Measurements from ENCODE around the gene CAMK2B. TPM values are rescaled to one million over a fixed set of nuclear protein-coding genes. Genes with fewer than 3 reads are reported as not detected.

Gene CAMK2B
- polyA plus RNA-seq, 3 donors = 1.6 to 2.7 (median 1.7) TPM

DNA sequence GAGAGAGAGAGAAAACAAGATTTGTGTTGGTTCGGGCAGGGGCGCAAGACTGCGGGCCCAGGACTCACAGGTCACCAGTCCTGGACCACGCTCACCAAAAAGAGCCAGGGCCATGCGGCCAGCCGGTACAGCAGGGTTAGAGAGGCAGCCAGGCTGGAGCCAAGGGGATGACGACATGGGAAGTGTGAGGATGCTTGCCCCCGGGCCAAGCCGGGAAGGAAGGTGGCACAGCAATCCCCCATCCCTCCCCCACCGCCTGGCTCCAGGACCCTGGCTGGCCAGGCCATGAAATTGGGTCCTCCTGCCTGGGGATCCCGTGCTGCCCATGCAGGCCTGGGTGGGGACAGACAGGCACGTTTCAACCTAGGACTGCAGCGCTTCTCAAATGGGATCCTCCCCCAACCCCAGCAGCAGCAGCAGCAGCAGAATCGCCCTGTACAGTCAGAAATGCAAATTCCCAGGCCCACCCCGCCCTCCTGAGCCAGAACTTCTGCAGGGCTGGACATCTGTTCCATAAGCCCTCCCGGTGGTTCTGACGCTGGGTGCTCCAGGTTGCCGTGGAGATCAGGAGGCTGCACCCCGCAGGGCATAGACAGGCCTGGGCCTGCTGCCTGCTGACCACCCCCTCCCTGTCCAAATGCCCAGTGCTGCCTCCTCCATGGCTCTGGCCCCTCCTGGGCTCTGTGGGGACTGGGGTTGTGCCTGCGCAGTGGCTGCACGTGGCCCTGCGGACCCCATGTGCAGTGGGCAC, 89.6 kb downstream of the CAMK2B start:
- no peak for DNase-seq (ENCODE audit: low read depth in 3 of 3, low spot score in 2 of 3)

DNA sequence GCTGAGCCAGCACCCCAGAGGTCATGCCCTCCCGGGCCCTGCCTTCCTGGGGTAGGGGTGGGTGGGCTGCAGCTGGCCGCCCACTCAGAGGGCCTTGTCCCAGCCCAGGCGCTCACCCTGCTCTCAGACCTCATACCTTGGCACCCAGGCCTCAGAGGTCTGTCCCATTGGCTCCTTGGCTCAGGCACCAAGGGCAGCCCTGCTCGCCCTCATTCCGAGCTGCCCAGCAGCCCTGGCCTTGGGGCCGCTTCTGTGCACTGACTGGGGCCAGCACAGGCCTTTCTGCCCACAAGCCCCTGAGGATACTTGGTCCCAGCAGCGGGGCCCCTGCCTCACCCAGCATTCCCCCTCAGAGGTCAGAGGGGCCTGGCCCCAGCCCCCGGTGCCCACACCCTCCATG, 90.3 kb downstream of the CAMK2B start:
- no peak for DNase-seq (ENCODE audit: low read depth in 3 of 3, low spot score in 2 of 3)

DNA sequence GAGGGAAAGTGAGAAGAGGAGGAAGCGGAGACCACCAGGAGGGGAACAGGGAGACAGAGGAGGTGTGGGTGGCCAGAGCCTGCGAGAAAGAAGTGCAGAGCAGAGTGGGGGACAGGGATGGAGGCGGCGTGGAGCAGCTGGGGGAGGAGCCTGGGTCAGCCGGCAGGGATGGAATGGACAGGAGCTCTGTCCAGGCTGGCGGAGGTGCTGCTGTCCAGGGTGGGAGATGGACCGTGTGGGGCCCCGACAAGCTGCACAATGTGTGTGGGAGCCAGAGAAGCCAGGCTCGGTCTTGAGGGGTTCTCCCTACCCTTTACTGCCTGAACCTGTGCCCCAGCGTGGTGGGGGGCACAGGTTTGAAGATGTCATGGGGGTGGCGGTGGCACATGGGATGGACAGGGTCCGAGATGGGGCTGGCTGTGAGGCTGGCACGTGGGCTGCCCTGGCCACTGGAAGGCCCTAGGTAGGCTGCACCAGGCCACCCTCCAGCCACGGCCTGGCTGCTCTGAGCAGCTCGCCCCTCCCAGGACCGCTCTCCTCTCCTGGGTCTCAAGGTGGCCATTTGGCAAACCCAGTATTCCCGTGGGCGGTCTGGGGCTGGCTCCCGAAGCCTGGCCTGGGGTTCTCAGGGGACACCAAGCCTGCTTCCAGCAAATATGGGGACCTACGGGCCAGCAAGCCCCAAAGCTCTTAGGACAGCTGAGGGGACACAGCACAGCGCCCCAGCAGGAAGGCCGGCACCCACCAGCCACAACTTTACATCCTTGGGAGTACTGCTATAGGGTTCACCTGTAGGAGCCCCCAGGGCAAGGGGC, 92.3 kb downstream of the CAMK2B start:
- DNase-seq (ENCODE audit: low read depth in 3 of 3, low spot score in 2 of 3) = no peak

DNA sequence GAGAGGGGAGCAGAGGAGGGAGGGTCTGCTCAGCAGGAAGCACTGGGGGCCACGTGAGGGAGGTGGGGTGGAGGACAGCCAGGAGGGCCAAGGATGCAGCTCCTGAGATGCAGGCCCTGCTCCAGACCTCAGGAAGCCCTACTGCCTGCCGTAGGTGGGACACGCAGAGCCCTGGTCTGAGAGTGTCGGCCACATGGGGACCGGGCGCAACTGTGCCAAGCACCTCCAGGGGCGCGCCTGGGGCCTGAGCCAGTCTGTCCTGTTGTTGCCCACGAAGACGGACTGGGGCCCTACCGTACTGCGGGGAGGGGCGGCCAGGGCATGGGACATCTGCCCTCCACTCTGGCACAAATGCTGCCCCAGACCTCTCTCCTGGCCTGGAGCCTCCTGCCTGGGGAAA, 93.0 kb downstream of the CAMK2B start:
- no peak for DNase-seq (ENCODE audit: low read depth in 3 of 3, low spot score in 2 of 3)

DNA sequence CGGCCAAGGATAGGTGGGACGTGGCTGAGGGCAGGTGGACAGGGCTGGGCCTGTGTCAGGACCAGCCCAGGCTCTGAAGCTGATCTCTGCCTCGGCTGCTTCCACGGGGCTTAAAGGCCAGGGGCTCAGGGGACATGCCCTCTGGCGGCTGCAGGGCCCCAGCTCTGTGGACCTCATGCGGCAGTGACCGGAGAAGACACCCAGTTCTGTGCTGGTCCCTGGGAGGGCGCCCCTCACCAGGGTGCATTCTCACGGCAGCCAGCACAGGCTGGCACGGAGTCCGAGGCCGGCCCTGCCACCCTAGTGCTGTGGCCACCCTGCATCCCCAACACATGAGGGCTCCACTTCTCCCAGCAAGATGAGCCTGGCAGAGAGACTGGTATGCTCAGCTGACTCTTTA, 94.3 kb downstream of the CAMK2B start:
- DNase-seq (ENCODE audit: low read depth in 3 of 3, low spot score in 2 of 3) = no peak

DNA sequence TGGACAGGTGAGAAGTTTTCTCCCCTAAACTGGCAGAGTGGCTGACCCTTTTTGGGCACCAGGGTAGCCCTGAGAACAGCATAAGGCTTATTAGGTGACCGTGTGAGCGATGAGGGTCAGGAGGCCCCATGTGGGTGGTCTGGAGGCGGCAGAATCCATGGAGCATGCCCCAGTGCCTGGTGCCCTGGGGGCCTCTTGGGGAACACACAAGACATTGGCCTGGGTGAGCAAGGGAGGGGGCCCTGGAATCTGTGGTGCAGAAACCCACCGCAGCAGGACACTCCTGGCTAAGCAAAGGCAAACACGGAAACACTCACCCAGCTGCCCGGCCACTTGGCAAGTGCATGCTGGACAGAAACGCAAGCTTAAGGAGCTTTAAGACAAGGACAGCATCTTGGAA, 95.1 kb downstream of the CAMK2B start:
- no peak for DNase-seq (ENCODE audit: low read depth in 3 of 3, low spot score in 2 of 3)

DNA sequence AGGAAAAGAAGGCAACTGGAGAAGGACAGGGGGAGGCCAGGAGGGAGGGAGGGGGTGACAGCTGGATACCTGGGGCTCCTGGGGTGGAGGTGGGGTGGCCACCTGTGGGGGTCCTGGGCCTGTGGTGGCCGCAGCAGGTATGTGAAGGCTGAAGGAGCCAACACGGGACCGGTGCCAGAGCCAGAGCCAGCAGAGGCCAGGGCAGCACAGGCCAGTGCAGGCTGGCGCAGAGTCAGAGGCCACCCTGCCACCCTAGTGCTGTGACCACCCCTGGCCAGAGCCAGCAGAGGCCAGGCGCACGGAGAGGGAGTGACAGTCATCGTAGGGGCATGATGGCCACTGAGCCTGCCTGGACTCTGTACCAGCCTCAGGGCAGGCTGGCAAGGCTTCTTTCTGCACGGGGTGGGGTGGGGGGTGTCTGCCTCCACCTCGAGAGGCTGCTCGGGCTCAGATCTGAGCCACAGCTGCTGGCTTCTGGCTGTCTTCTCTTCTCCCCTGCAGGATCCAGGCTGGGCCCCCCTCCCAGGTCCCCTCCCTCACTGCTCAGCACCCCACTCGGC, 95.8 kb downstream of the CAMK2B start:
- DNase-seq (ENCODE audit: low read depth in 3 of 3, low spot score in 2 of 3) = no peak

DNA sequence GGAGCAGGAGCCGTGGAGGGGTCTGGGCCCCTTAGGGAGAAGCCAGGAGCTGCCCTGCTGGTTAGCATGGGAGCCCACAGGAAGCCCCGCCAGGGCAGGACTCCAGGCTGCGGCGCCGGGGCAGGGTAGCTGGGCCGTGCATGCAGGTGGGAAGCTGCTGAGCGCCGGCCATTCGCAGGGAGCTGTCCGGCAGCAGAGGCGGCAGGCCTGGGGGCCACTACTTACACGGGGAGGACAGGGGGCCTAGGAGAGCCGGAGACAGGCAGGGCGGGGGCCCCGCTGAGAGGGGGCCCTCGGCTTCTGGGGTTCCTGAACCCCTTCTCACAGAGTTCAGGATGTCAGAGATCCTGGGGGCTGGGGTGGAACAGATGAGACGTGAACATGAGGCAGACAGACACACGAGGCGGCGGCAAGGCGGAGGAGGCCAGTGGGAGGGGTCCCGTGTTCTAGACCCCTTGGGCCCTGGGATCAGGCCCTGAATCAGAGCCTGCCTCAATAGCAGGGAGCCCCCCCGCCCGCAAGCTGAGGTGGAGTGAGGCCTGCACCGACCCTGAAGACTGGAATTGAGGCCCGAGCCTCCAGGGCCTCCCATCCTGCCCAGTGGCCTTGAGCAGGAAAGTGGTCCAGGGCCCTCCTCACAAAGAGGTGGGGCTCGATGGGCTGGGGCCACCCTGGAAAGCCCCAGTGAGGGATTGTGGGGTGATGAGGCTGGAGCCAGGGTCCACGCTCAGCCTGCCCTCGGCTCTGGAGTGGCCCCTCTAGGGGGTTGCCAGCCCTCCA, 96.6 kb downstream of the CAMK2B start:
- DNase-seq (ENCODE audit: low read depth in 3 of 3, low spot score in 2 of 3) = no peak

DNA sequence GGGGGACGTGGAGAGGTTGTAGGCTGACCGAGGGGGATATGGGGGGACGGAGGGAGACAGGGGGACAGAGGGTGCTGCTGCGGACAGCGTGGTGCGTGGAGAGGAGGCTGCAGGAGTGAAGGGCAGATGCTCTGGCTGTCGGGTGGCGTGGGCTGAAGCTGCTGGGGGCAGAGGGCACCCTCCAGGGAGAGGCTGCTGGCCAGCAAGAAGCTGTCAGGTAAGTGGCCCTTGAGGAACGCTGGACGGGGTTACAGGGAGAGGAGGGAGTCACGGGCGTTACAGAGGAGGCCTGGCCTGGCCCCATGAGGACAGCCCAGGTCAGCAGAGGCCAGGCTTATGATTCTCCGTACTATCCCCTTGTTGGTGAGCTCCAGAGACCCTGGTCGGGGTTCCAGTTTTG, 97.5 kb downstream of the CAMK2B start:
- DNase-seq (ENCODE audit: low read depth in 3 of 3, low spot score in 2 of 3) = no peak

DNA sequence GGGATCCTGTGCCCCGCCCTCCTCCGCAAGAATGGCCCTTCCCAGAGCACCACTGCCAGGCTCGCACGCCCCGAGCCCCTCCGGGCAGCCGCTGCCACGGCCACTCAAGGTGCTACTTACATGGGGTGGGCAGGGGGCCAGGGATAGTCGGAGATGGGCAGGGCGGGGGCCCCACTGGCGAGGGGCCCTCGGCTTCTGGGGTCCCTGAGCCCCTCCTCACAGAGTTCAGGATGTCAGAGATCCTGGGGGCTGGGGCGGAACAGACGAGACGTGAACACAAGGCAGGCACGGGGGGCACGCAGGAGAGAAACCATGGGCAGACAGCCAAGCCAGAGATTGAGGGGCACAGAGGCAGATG, 99.0 kb downstream of the CAMK2B start:
- DNase-seq (ENCODE audit: low read depth in 3 of 3, low spot score in 2 of 3) = no peak

DNA sequence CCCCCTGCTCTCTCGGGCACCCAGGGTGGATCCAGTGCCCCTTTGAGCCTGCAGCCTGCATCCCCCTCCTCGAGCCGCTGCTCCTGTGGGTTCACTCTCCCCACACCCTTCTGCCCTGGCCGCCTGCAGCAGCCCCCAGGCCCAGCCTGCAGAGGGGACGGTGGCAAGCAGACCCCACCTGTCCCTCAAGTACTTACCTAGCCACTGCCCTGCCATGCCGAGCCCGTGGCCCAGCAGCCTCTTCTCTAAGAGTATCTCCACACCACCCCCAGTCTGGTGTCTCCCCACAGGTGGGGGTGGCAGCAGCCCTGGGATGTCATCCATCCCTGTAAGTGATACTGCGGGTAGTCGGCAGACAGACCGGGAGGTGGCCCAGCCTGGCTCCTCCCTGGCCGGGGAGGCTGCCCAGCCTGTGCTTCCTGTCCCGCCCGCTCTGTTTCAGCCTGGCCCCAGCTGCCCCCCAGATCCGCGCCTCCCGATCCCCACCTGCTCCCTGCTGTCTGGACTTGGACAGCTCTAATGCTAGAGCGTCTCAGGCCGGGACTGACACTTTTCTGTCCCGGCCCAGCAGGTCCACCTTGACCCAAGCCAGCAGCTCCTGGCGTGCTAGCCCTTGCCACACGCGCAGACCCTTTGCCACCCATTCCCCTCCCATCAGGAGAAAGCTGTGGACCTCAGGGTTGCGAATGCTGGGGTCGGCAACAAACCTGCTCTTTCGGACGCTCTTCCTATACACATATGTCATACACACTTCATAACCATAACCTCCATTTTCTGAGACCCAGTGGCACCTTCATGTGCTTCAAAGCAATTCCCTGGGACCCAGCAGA, 99.6 kb downstream of the CAMK2B start:
- DNase-seq (ENCODE audit: low read depth in 3 of 3, low spot score in 2 of 3) = no peak

DNA sequence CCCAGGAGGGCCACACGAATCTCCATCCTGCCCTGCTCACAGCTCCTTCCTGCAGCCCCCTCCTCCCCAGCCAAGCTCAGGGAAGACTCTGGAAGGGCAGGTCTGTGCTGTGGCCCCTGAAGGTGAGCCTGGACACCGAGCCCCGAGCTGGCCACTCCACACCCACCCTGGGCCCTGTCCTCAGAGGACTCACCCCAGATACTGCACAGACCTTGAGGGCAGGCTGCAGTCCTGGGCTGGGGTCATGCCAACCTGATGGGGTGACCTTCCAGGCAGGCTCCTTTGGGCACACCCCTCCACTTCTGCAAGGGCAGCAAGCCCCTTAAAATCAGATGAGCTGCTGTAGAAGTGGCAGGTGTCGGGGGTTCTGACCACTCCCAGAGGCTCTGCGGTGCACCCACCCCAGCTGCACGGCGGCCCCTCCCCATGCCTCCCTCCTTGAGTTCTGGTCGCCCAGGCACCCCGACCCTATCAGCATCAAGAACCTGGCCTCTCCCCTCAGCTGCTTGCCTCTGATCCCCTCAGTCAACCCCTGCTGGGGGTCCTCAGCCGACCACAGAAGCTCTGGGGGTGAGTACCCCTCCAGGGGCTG, 100.3 kb downstream of the CAMK2B start:
- no peak for DNase-seq (ENCODE audit: low read depth in 3 of 3, low spot score in 2 of 3)

DNA sequence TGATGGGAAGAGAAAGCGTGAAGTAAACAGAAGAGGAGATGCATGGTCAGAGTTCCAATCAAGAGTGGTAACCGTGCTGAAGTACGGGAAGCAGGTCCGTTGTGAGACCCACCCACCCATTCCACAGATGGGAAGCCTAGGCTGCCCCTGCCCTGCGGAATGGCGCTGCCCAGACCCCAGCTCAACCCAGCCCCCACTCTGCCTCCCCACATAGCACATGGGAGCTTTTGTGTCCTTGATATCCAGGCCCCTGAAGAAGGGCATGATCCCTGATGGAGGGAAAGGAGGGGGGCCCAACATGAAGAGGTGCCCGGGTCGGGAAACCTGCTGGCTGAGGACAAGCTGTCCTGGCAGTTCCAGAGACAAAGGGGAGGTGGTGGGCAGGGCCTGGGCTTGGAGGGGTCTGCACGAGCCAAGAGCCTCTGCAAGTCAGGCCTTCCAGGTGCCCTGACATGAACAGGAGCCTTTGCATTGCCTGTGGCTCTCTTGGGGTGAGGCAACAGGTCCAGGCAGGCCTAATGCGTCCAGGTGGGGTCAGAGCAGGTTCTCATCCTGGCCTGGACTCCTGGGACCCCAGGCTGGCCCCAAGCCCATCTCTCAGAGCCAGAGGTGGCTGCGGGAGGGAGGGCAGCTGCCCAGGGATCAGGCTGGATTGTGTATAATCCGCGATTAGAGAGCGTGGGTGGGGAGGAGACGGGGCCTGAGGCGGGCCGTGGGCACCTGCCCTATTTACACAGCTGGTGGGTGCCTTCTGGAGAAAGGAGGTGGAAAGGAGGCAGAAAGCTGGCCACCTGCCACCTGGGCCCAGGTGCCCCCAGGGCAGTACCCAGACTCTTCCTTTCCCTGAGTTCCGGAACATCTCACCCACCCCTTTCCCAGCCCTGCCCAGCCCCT, 101.1 kb downstream of the CAMK2B start:
- DNase-seq (ENCODE audit: low read depth in 3 of 3, low spot score in 2 of 3) = no peak

DNA sequence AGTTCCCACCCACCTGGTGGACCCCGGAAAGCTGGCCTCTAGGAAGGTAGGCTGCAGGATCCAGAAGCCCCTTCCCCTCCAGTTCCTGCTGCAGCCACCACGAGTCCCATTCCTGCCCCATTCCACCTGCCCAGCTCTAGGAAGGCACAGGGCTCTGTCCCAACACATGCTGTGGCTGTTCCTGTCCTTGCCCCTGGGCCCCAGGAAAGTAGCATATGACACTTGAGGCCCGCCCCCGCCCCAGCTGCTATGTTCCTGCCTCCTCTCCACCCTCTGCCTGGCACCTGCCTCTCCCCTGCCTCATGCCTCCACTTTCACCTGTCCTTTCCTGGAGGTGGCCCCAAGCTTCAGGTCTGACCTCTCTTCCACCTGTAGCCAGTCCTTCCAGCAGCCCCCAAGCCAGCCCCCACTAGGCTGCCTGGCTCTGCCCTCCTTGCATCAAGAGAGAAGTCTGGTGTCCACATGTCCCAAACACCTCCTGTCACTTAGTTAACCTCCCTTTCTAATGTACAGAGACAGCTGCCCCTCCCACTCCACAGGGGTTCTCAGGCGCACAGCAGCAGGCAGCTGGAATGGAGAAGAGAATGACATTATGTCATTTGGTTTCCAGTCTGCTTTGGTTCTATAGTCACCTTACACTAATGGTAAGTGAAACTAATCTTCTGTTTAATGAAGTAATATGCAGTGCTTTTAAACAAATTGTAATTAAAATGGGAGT, 101.9 kb downstream of the CAMK2B start:
- no peak for DNase-seq (ENCODE audit: low read depth in 3 of 3, low spot score in 2 of 3)

DNA sequence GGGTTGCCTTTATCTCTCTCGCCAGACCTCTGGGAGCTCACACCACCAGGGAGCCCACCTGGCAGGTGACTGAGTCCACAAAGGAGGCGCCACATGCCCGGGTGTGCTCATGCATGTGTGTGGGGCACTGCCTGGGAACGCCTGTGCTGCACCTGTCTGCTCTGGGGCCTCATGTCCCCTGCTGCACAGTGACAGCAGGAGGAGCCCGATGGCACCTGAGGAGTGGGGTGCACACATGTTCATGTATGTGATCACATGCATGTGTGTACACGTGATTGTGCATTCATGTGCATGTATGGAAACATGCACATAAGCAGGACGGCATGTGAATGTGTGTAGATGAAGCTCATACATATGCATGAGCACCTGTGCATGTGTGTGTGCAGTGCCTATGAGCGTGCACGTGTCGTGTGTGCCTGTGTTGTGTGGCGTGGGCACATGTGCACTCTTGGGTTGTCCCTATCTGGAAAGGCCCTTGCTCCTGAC, 102.6 kb downstream of the CAMK2B start:
- no peak for DNase-seq (ENCODE audit: low read depth in 3 of 3, low spot score in 2 of 3)

DNA sequence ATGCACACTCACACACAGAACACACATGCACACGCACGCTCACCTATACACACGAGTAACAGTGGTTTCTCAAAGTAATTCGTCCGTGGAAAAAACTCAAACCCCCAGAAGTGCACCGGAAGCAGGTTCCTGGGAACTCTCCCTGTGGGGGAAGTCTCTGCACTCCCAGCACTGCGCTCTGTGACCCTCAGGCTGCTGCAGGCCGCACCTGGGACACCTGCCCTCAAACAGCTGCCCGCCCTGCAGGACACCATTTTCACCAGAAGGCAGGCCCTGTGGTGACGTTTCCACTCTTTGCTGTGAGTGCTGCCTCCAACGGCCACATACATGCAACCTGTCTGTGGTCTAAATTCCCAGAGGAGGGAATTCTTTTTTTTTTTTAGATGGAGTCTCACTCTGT, 103.3 kb downstream of the CAMK2B start:
- DNase-seq (ENCODE audit: low read depth in 3 of 3, low spot score in 2 of 3) = no peak

DNA sequence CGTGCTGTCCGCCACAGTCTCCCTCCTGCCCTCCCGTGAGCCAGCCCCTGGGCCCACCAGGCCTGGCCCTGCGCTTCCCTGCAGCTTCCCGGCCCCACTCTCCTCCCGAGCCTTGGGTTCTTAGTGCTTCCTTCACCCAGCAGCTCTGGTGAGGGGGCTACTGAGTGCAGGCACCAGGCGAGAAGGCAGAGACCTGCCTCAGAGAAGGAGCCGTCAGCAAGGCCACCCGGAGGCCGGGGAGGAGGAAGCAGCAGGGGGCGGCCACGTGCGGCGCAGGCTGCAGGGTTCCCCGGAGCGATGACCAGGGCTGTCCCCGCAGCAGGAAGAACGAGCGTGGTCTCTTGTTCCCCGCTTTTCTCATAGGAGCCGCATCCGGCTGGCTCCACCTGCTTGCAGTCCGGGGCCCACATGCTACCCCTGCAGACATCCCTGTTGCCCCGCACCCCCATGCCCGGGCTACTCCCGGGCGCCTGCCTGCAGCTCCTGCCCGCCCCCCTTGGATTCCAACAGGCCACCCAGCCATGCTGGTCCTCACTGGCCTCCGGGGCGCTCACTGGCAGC, 104.1 kb downstream of the CAMK2B start:
- no peak for DNase-seq (ENCODE audit: low read depth in 3 of 3, low spot score in 2 of 3)

Data from right renal cortex interstitium (tissue), 3 donors.